ENCODE measurements around the gene PPDPF. TPM values are rescaled to one million over a fixed set of nuclear protein-coding genes. Genes with fewer than 3 reads are reported as not detected.

Gene PPDPF
- total and polyA plus RNA-seq, 12 donors, result 186 to 433 (median 270) TPM

DNA sequence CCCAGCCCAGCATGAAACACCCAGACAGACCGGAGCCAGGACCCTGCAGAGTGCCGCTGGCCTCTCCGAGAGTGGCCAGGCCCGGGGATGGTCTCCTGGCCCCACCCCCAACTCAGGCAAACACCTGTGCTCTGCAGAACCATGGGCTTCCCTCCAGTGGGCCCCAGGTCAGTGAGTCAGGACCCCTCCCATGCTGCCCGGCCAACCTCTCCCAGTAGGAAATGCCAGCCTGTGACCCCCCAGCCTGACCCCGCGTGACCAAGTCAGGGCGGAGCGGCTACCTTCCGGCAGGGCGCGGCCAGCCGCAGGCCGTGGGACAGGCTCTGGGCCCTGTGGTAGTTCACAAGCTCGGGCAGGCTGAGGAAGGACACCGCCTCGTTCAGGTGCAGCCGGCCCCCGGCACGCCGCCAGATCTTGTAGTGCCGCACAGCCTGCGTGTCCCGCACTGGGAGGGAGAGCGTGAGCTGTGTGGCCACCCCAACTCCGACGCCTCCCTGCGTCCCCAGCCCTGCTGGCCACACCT is 13.4 kb downstream of the PPDPF start:
- ATAC-seq, result no peak
- Histone ChIP-seq H3K36me3 (no peaks in the 10 kb centered on the region), H3K4me3 (no peak overlapping the region), H3K4me1 (peaks cover 0 to 34% (median 16%) of the 10 kb centered on the region in 9 donors), H3K27ac (no peak overlapping the region), H3K27me3 (peaks cover 0 to 38% (median 20%) of the 10 kb centered on the region in 7 donors), H3K9me3 (no peaks in the 10 kb centered on the region)
- intact Hi-C loops (cut with DNase I), result loop anchor here in 3 of 10 donors (10.0 kb wide), 1 partner anchor 331 kb away; the partner anchor contains the start of genes ABHD16B (in 3 of the 3) and TPD52L2 (in 3 of the 3)
- 63 to 76% methylated on average over 28 of the region's 28 CpGs for WGBS, 2 donors
- DNase-seq, result no peak
- TF ChIP-seq, protein P1, sequence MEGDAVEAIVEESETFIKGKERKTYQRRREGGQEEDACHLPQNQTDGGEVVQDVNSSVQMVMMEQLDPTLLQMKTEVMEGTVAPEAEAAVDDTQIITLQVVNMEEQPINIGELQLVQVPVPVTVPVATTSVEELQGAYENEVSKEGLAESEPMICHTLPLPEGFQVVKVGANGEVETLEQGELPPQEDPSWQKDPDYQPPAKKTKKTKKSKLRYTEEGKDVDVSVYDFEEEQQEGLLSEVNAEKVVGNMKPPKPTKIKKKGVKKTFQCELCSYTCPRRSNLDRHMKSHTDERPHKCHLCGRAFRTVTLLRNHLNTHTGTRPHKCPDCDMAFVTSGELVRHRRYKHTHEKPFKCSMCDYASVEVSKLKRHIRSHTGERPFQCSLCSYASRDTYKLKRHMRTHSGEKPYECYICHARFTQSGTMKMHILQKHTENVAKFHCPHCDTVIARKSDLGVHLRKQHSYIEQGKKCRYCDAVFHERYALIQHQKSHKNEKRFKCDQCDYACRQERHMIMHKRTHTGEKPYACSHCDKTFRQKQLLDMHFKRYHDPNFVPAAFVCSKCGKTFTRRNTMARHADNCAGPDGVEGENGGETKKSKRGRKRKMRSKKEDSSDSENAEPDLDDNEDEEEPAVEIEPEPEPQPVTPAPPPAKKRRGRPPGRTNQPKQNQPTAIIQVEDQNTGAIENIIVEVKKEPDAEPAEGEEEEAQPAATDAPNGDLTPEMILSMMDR (IDR thresholded peaks at IDR 0.05), result no peak

GRCh38 chr20:63534427-63534830 is 13.9 kb downstream of the PPDPF start:
- Histone ChIP-seq H3K4me3 (no peak overlapping the region), H3K36me3 (no peaks in the 10 kb centered on the region), H3K27ac (no peak overlapping the region), H3K4me1 (peaks cover 0 to 34% (median 16%) of the 10 kb centered on the region in 9 donors), H3K27me3 (peaks cover 0 to 38% (median 20%) of the 10 kb centered on the region in 7 donors), H3K9me3 (no peaks in the 10 kb centered on the region)
- DNase-seq (no peak), ATAC-seq (no peak)
- intact Hi-C loops (cut with DNase I), result loop anchor here in 3 of 10 donors (10.0 kb wide), 1 partner anchor 330 kb away; the partner anchor contains the start of genes ABHD16B (in 3 of the 3) and TPD52L2 (in 3 of the 3)
- TF ChIP-seq, protein P1 (IDR thresholded peaks at IDR 0.05), result no peak
- 53 to 59% methylated on average over 12 of the region's 12 CpGs for WGBS, 2 donors

DNA sequence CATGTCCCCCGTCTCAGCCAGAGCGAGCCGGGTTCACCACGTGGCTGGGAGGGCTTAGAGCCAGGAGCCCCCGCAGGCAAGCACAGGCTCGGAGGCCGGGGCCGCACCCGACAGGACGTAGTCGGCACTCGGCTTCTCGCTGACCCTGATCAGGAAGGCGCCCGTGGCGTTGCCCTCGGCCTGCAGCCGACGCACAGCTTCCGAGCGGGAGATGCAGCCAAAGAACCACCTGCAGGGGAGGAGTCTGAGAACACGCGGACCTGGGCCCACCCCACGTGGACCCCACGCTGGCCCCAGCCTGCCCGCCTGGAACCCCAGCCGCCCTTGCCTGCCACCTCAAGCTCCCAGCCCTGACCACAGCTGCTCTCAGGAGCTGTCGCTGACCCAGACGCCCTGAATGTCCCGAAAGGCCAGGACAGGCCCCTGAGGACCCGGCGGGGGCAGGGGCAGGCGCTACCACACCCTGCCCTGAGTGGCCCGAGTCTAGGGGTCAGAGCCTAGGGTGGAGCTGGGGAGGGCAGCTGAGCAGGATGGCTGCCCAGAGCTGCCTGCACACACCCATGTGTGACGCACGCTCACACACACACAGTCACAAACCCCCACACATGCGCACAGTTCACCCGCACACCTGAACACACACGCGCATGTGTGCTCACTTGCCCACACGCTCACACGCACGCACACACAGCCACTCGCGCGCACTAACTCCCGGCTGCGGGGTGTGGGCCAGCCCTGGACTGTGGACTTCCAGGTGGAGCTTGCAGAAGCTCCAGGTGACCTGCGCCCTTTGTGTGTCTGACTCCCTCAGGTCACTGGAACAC is 14.5 kb downstream of the PPDPF start:
- no peak for ATAC-seq
- peaks cover 0 to 34% (median 16%) of the 10 kb centered on the region in 9 donors for H3K4me1 ChIP-seq
- 50 to 59% methylated on average over 49 of the region's 49 CpGs for WGBS, 2 donors
- no peaks in the 10 kb centered on the region for H3K9me3 ChIP-seq
- H3K27me3 ChIP-seq, result peaks cover 0 to 38% (median 20%) of the 10 kb centered on the region in 7 donors
- H3K4me3 ChIP-seq, result no peak overlapping the region
- intact Hi-C loops (cut with DNase I), result loop anchor here in 7 of 10 donors (5.0 to 10.0 kb wide), 5 partner anchors 42 to 437 kb away; partner anchors contain the start of genes TPD52L2 (in 4 of the 7) and ABHD16B (in 3 of the 7)
- DNase-seq, result no peak
- H3K27ac ChIP-seq, result no peak overlapping the region
- H3K36me3 ChIP-seq, result no peaks in the 10 kb centered on the region
- TF ChIP-seq, protein P1 (IDR thresholded peaks at IDR 0.05), result no peak

GRCh38 chr20:63536241-63536977 is 15.8 kb downstream of the PPDPF start:
- DNase-seq (peak in 1 of 2 donors; percentile 16), ATAC-seq (no peak)
- Histone ChIP-seq H3K36me3 (no peaks in the 10 kb centered on the region), H3K4me3 (peak overlapping the region in 1 of 10 donors; percentile 51), H3K27me3 (peaks cover 0 to 38% (median 20%) of the 10 kb centered on the region in 7 donors), H3K27ac (no peak overlapping the region), H3K4me1 (peaks cover 0 to 34% (median 16%) of the 10 kb centered on the region in 9 donors), H3K9me3 (no peaks in the 10 kb centered on the region)
- intact Hi-C loops (cut with DNase I), result loop anchor here in 7 of 10 donors (5.0 to 10.0 kb wide), 5 partner anchors 41 to 436 kb away; partner anchors contain the start of genes TPD52L2 (in 4 of the 7) and ABHD16B (in 3 of the 7)
- 58 to 62% methylated on average over 32 to 35 of the region's 35 CpGs for WGBS, 2 donors
- TF ChIP-seq, protein P1 (IDR thresholded peaks at IDR 0.05), result no peak

All from heart right ventricle (tissue), 16 donors.